HepG2 (cell line): ENCODE results near the gene MAPK6. TPM values are rescaled to one million over a fixed set of nuclear protein-coding genes. Genes with fewer than 3 reads are reported as not detected.

Experiments used
- ATAD3A ChIP-seq: sonication (generic); formaldehyde crosslinking; IDR thresholded peaks from 2 replicates; pipeline ENCODE4 v1.4.0; 2020; ENCODE audit warnings: missing genetic modification reagents
- FIP1L1 ChIP-seq: fragments of 200-400 bp; formaldehyde crosslinking; IDR thresholded peaks from 2 replicates; pipeline ENCODE4 v1.6.1; 2018; ENCODE audit warnings: low read depth, mild to moderate bottlenecking, low read length, moderate library complexity, borderline replicate concordance; ENCODE audit not compliant: insufficient read depth
- MTA1 ChIP-seq: sonication (generic); formaldehyde crosslinking; IDR thresholded peaks from 2 replicates; pipeline ENCODE4 v1.4.0; 2020; ENCODE audit warnings: missing genetic modification reagents, mild to moderate bottlenecking, borderline replicate concordance
- PAWR ChIP-seq: sonication (generic); formaldehyde crosslinking; IDR thresholded peaks from 2 replicates; pipeline ENCODE4 v1.4.0; 2020; ENCODE audit warnings: missing genetic modification reagents, mild to moderate bottlenecking, borderline replicate concordance
- PHB2 ChIP-seq: fragments of 450-650 bp; IDR thresholded peaks from 2 replicates; pipeline ENCODE4 v1.6.1; 2018; ENCODE audit not compliant: partially characterized antibody
- PRPF4 ChIP-seq: fragments of 200-400 bp; formaldehyde crosslinking; IDR thresholded peaks from 2 replicates; pipeline ENCODE4 v1.6.1; 2016; ENCODE audit warnings: low read length, low read depth; ENCODE audit not compliant: poor library complexity, severe bottlenecking
- REXO4 ChIP-seq: sonication (generic); formaldehyde crosslinking; IDR thresholded peaks from 2 replicates; pipeline ENCODE4 v1.8.0; 2022; ENCODE audit warnings: missing genetic modification reagents, mild to moderate bottlenecking, borderline replicate concordance
- SOX6 ChIP-seq, 2 experiments: fragments of 450-650 bp in 1 of 2; sonication (generic) in 1 of 2; formaldehyde crosslinking in 1 of 2; IDR thresholded peaks; 2 replicates each; pipeline versions ENCODE4 v1.4.0 to v1.6.1; 2017 to 2020; ENCODE audit warnings: antibody characterized with exemption in 1 of 2, mild to moderate bottlenecking in 1 of 2, missing genetic modification reagents in 1 of 2
- ZNF253 ChIP-seq: sonication (generic); formaldehyde crosslinking; IDR thresholded peaks from 2 replicates; pipeline ENCODE4 v1.8.0; 2022; ENCODE audit warnings: mild to moderate bottlenecking, missing genetic modification reagents, borderline replicate concordance
- ZNF264 ChIP-seq: sonication (generic); formaldehyde crosslinking; IDR thresholded peaks from 2 replicates; pipeline ENCODE4 v1.4.0; 2020; ENCODE audit warnings: missing genetic modification reagents
- ZNF605 ChIP-seq: sonication (generic); formaldehyde crosslinking; IDR thresholded peaks from 2 replicates; pipeline ENCODE4 v1.8.0; 2022; ENCODE audit warnings: mild to moderate bottlenecking, missing genetic modification reagents
- polyA plus RNA-seq, 8 experiments: library from polyadenylated mRNA; depleted of rRNA in 3 of 8; stranded (reverse) in 7 of 8; unstranded in 1 of 8; fragments of >200 nt; fragmentation: Illumina TruSeq in 4 of 8; extraction: Trizol in 4 of 8; gene quantifications; 2 replicates each; pipeline versions ENCODE4 v1.2.1 to v1.2.3, GENCODE V29; 2011 to 2016; ENCODE audit warnings: low read depth in 4 of 8, missing spikeins in 1 of 8, mixed read lengths in 1 of 8; ENCODE audit not compliant: insufficient read depth in 1 of 8
- total RNA-seq, 5 experiments: library from RNA; depleted of rRNA; stranded (reverse); fragments of >200 nt; fragmentation: Illumina TruSeq; extraction: Trizol; gene quantifications; 2 replicates each; pipeline ENCODE4 v1.2.3, GENCODE V29; 2016; ENCODE audit warnings: low read depth in 1 of 5
- TF ChIP-seq, protein P1 (sequence below): sonication (generic); formaldehyde crosslinking; IDR thresholded peaks from 2 replicates; pipeline ENCODE4 v1.8.1; 2023; ENCODE audit warnings: mild to moderate bottlenecking, missing genetic modification reagents
- TF ChIP-seq, protein P2 (sequence below): sonication (generic); formaldehyde crosslinking; IDR thresholded peaks from 2 replicates; pipeline ENCODE4 v1.4.0; 2020; ENCODE audit warnings: missing genetic modification reagents
- TF ChIP-seq, protein P3 (sequence below): sonication (generic); formaldehyde crosslinking; IDR thresholded peaks from 2 replicates; pipeline ENCODE4 v1.4.0; 2020; ENCODE audit warnings: missing genetic modification reagents, mild to moderate bottlenecking, borderline replicate concordance
- TF ChIP-seq, protein P4 (sequence below): sonication (generic); formaldehyde crosslinking; IDR thresholded peaks from 2 replicates; pipeline ENCODE4 v1.5.1; 2020; ENCODE audit warnings: missing genetic modification reagents, mild to moderate bottlenecking, borderline replicate concordance
- TF ChIP-seq, protein P5 (sequence below): sonication (generic); formaldehyde crosslinking; IDR thresholded peaks from 2 replicates; pipeline ENCODE4 v1.8.0; 2022; ENCODE audit warnings: mild to moderate bottlenecking, missing genetic modification reagents; ENCODE audit not compliant: insufficient replicate concordance

The MAPK6 gene
- total and polyA plus RNA-seq, 2 of the 13 experiments (the other 11 are each of a cell fraction or from before 2014, with no cell fraction given), result 89.5 to 99.7 TPM

DNA sequence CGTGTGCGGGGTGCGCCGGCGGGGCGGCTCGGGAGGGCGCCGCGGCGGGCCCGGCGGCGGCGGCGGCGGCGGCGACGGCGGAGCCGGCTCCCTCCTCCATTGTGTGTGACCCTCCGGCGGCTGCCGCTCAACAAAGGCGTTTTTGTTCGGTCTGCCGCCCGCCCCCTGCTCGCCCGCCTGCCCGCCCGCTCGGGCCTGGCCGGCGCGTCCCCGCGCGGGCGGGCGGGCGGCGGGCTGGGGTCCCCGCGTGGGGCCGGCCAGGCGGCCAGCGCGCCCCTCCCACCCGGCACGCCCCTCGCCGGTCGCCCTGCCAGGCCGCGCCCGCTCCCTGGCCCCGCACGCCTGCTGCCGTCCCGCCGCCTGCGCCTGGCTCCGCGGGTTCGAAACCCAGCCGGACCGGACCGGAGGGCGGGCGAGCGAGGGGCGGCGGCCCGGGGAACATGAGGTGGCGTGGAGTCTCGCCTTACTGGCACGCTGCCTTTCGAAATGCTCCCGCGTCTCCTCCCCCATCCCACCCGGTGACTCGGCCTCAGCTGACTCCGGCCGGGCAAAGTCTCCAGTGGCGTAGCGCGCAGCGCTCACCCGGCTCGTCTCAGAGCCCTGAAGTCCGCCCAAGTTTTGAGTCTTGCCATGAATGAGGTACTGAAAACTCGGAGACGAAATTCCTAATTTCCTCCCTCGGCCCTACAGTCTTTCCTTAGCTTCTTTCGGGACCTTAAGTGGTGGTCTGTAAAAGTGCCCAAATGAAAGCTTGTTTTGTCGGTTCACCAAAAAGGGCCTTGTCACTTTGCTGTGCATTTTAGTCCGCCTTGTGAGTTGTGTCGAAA lies 588 bp downstream of the MAPK6 start (continued):
- no peak for TF ChIP-seq SOX6 (IDR thresholded peaks at IDR 0.05)
- TF ChIP-seq SOX6 (CRISPR knock-in tag; IDR thresholded peaks at IDR 0.05), result peak; percentile 16; the same call in 1 of the 2 replicates
- TF ChIP-seq PRPF4, result no peak
- peak; percentile 33; the same call in 1 of the 2 replicates for TF ChIP-seq ZNF605 (CRISPR knock-in tag)
- TF ChIP-seq, protein P1, sequence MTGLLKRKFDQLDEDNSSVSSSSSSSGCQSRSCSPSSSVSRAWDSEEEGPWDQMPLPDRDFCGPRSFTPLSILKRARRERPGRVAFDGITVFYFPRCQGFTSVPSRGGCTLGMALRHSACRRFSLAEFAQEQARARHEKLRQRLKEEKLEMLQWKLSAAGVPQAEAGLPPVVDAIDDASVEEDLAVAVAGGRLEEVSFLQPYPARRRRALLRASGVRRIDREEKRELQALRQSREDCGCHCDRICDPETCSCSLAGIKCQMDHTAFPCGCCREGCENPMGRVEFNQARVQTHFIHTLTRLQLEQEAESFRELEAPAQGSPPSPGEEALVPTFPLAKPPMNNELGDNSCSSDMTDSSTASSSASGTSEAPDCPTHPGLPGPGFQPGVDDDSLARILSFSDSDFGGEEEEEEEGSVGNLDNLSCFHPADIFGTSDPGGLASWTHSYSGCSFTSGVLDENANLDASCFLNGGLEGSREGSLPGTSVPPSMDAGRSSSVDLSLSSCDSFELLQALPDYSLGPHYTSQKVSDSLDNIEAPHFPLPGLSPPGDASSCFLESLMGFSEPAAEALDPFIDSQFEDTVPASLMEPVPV (CRISPR knock-in tag), result no peak; the same call in 1 of the 2 replicates
- TF ChIP-seq PHB2, result no peak
- TF ChIP-seq FIP1L1, result no peak
- TF ChIP-seq MTA1, result peak; percentile 70; the same call in 1 of the 2 replicates
- TF ChIP-seq, protein P2, sequence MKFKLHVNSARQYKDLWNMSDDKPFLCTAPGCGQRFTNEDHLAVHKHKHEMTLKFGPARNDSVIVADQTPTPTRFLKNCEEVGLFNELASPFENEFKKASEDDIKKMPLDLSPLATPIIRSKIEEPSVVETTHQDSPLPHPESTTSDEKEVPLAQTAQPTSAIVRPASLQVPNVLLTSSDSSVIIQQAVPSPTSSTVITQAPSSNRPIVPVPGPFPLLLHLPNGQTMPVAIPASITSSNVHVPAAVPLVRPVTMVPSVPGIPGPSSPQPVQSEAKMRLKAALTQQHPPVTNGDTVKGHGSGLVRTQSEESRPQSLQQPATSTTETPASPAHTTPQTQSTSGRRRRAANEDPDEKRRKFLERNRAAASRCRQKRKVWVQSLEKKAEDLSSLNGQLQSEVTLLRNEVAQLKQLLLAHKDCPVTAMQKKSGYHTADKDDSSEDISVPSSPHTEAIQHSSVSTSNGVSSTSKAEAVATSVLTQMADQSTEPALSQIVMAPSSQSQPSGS, result peak; percentile 81
- TF ChIP-seq REXO4 (CRISPR knock-in tag), result no peak
- TF ChIP-seq ATAD3A (CRISPR knock-in tag), result no peak
- TF ChIP-seq, protein P3, sequence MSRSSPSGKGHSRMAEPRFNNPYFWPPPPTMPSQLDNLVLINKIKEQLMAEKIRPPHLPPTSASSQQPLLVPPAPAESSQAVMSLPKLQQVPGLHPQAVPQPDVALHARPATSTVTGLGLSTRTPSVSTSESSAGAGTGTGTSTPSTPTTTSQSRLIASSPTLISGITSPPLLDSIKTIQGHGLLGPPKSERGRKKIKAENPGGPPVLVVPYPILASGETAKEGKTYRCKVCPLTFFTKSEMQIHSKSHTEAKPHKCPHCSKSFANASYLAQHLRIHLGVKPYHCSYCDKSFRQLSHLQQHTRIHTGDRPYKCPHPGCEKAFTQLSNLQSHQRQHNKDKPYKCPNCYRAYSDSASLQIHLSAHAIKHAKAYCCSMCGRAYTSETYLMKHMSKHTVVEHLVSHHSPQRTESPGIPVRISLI (CRISPR knock-in tag), result no peak
- TF ChIP-seq, protein P4, sequence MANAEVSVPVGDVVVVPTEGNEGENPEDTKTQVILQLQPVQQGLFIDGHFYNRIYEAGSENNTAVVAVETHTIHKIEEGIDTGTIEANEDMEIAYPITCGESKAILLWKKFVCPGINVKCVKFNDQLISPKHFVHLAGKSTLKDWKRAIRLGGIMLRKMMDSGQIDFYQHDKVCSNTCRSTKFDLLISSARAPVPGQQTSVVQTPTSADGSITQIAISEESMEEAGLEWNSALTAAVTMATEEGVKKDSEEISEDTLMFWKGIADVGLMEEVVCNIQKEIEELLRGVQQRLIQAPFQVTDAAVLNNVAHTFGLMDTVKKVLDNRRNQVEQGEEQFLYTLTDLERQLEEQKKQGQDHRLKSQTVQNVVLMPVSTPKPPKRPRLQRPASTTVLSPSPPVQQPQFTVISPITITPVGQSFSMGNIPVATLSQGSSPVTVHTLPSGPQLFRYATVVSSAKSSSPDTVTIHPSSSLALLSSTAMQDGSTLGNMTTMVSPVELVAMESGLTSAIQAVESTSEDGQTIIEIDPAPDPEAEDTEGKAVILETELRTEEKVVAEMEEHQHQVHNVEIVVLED (CRISPR knock-in tag), result no peak
- TF ChIP-seq, protein P5, sequence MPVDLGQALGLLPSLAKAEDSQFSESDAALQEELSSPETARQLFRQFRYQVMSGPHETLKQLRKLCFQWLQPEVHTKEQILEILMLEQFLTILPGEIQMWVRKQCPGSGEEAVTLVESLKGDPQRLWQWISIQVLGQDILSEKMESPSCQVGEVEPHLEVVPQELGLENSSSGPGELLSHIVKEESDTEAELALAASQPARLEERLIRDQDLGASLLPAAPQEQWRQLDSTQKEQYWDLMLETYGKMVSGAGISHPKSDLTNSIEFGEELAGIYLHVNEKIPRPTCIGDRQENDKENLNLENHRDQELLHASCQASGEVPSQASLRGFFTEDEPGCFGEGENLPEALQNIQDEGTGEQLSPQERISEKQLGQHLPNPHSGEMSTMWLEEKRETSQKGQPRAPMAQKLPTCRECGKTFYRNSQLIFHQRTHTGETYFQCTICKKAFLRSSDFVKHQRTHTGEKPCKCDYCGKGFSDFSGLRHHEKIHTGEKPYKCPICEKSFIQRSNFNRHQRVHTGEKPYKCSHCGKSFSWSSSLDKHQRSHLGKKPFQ (CRISPR knock-in tag), result peak; percentile 27
- TF ChIP-seq ZNF253 (CRISPR knock-in tag), result 0 out of 2 replicates have a peak, but pooled peaks have one; percentile 76
- 0 out of 2 replicates have a peak, but pooled peaks have one; percentile 65 for TF ChIP-seq ZNF264 (CRISPR knock-in tag)
- no peak for TF ChIP-seq PAWR
